Prostate gland (tissue), 2 donors: ENCODE data around the gene C6orf89.

Source experiments
- POLR2AphosphoS5 ChIP-seq: sonication (generic); formaldehyde crosslinking; IDR thresholded peaks from one replicate; pipeline ENCODE4 v1.6.1; 2017; ENCODE audit warnings: antibody characterized with exemption
- TF ChIP-seq, protein P1 (sequence below), 4 experiments: fragments of 200-600 bp in 2 of 4; fragments of 450-650 bp in 2 of 4; sonication (generic) in 2 of 4; IDR thresholded peaks; 1 replicate in 3 of 4; 2 replicates in 1 of 4; pipeline ENCODE4 v1.5.1; 2016 to 2019; ENCODE audit warnings: antibody characterized with exemption in 4 of 4, mild to moderate bottlenecking in 2 of 4, moderate library complexity in 2 of 4

DNA sequence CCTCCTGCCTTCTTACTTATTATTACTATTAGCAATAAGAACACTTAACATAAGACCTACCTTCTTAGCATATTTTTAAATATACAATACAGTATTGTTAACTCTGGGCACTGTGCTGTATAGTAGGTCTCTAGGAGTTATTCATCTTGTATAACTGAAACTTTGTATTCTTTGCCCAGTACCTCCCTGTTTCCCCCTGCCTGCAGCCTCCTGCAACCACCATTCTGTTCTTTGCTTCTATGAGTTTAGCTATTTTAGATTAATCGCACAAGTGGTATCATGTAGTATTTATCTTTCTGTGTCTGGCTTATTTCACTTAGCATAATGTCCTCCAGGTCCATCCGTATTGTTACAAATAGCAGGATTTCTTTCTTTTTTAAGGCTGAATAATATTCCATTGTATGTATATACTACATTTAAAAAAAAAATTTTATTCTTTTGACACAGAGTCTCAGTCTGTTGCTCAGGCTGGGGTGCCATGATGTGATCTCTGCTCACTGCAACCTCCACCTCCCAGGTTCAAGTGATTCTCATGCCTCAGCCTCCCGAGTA lies 4.4 kb downstream of the C6orf89 start:
- TF ChIP-seq, protein P1, sequence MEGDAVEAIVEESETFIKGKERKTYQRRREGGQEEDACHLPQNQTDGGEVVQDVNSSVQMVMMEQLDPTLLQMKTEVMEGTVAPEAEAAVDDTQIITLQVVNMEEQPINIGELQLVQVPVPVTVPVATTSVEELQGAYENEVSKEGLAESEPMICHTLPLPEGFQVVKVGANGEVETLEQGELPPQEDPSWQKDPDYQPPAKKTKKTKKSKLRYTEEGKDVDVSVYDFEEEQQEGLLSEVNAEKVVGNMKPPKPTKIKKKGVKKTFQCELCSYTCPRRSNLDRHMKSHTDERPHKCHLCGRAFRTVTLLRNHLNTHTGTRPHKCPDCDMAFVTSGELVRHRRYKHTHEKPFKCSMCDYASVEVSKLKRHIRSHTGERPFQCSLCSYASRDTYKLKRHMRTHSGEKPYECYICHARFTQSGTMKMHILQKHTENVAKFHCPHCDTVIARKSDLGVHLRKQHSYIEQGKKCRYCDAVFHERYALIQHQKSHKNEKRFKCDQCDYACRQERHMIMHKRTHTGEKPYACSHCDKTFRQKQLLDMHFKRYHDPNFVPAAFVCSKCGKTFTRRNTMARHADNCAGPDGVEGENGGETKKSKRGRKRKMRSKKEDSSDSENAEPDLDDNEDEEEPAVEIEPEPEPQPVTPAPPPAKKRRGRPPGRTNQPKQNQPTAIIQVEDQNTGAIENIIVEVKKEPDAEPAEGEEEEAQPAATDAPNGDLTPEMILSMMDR (IDR thresholded peaks at IDR 0.05), result no peak
- no peak for TF ChIP-seq POLR2AphosphoS5
